ENCODE measurements around the gene AGAP2. TPM values are rescaled to one million over a fixed set of nuclear protein-coding genes. Genes with fewer than 3 reads are reported as not detected.

The AGAP2 gene
- total and polyA plus RNA-seq, 9 of the 15 experiments (the other 6 are each of a cell fraction or from before 2014, with no cell fraction given): 0.04 to 0.77 (median 0.28) TPM; not detected in 1

- TF ChIP-seq IRF2 (CRISPR knock-in tag; IDR thresholded peaks at IDR 0.05) (no peak), SRSF3 (IDR thresholded peaks at IDR 0.05; ENCODE audit: insufficient read depth, low read length) (no peak), POLR2G (IDR thresholded peaks at IDR 0.05; ENCODE audit: low read depth, low read length) (peak; percentile 96), ZNF24 (IDR thresholded peaks at IDR 0.05) (no peak), CHD2 (IDR thresholded peaks at IDR 0.05; ENCODE audit: low read depth, low read length) (peak; percentile 53), EGR1 (conservative IDR thresholded peaks at IDR 0.05) (peak; percentile 84), MITF (IDR thresholded peaks at IDR 0.05) (no peak), CBX1 (IDR thresholded peaks at IDR 0.05; ENCODE audit: low read depth) (no peak), CREB3L1 (IDR thresholded peaks at IDR 0.05; ENCODE audit: borderline replicate concordance, low read depth) (peak; percentile 99), C11orf30 (IDR thresholded peaks at IDR 0.05; ENCODE audit: low read depth) (peak; percentile 97), CTCFL (IDR thresholded peaks at IDR 0.05; ENCODE audit: borderline replicate concordance, insufficient read depth, low read depth, low read length, poor library complexity, severe bottlenecking) (peak; percentile 25), BHLHE40 (IDR thresholded peaks at IDR 0.05; ENCODE audit: low read length) (no peak), USF1 (CRISPR knock-in tag; IDR thresholded peaks at IDR 0.05) (peak; percentile 80), ZNF609 (CRISPR knock-in tag; IDR thresholded peaks at IDR 0.05; ENCODE audit: borderline replicate concordance) (no peak), ZNF165 (CRISPR knock-in tag; IDR thresholded peaks at IDR 0.05; ENCODE audit: borderline replicate concordance) (no peak), SMC3 (conservative IDR thresholded peaks at IDR 0.05; ENCODE audit: insufficient read depth, low read depth, low read length) (no peak), MBD2 (IDR thresholded peaks at IDR 0.05; ENCODE audit: borderline replicate concordance, low read depth) (peak; percentile 83), MCM7 (IDR thresholded peaks at IDR 0.05) (no peak)
These were observed 33.4 kb upstream of the AGAP2 start, which contains the start of gene METTL1 (continued) for GRCh38 chr12:57771873-57772428.
